GM23338 (cell line): ENCODE results near the gene ROCK2.

Experiments
- CREB1 ChIP-seq: fragments of 250-450 bp; sonication (Bioruptor Pico); IDR thresholded peaks from 2 replicates; pipeline ENCODE4 v1.5.0; 2020; ENCODE audit warnings: low read depth, mild to moderate bottlenecking, moderate library complexity
- CTCF ChIP-seq, 2 experiments: fragments of 200-600 bp in 1 of 2; sonication (generic) in 1 of 2; conservative IDR thresholded peaks; 2 replicates each; pipeline versions ENCODE4 v1.5.1 to v1.6.1; 2016 to 2017; ENCODE audit warnings: antibody characterized with exemption in 2 of 2, low read depth in 2 of 2, mild to moderate bottlenecking in 2 of 2, moderate library complexity in 1 of 2
- ETS1 ChIP-seq: IDR thresholded peaks from 2 replicates; pipeline ENCODE4 v1.6.1; 2016; ENCODE audit warnings: antibody characterized with exemption
- EZH2 ChIP-seq: fragments of 200-600 bp; sonication (generic); IDR thresholded peaks from one replicate; pipeline ENCODE4 v1.8.0; 2017; ENCODE audit warnings: antibody characterized with exemption, mild to moderate bottlenecking, low read depth; ENCODE audit not compliant: unreplicated experiment
- EZH2phosphoT487 ChIP-seq: fragments of 200-600 bp; sonication (generic); IDR thresholded peaks from one replicate; pipeline ENCODE4 v1.8.1; 2018; ENCODE audit warnings: antibody characterized with exemption; ENCODE audit not compliant: unreplicated experiment
- JUNB ChIP-seq: IDR thresholded peaks from one replicate; pipeline ENCODE4 v1.6.1; 2016; ENCODE audit warnings: antibody characterized with exemption; ENCODE audit not compliant: unreplicated experiment
- NANOG ChIP-seq: IDR thresholded peaks from 2 replicates; pipeline ENCODE4 v1.6.1; 2016; ENCODE audit warnings: antibody characterized with exemption, borderline replicate concordance
- POLR2AphosphoS5 ChIP-seq: IDR thresholded peaks from 2 replicates; pipeline ENCODE4 v1.6.1; 2016; ENCODE audit warnings: antibody characterized with exemption, low read depth
- REST ChIP-seq: IDR thresholded peaks from one replicate; pipeline ENCODE4 v1.6.1; 2018; ENCODE audit warnings: antibody characterized with exemption; ENCODE audit not compliant: unreplicated experiment
- STAT1 ChIP-seq: IDR thresholded peaks from one replicate; pipeline ENCODE4 v1.6.1; 2016; ENCODE audit warnings: antibody characterized with exemption; ENCODE audit not compliant: unreplicated experiment
- ZNF114 ChIP-seq: fragments of 250-450 bp; sonication (Bioruptor Pico); IDR thresholded peaks from 2 replicates; pipeline ENCODE4 v1.5.0; 2020; ENCODE audit warnings: mild to moderate bottlenecking, moderate library complexity
- ZNF331 ChIP-seq: fragments of 250-450 bp; sonication (Bioruptor Pico); IDR thresholded peaks from 2 replicates; pipeline ENCODE4 v1.5.0; 2020; ENCODE audit warnings: low read depth, mild to moderate bottlenecking, moderate library complexity
- ZNF462 ChIP-seq: fragments of 250-450 bp; sonication (Bioruptor Pico); IDR thresholded peaks from 2 replicates; pipeline ENCODE4 v1.5.0; 2020; ENCODE audit warnings: mild to moderate bottlenecking, moderate library complexity

- TF ChIP-seq JUNB (no peak), CTCF (conservative IDR thresholded peaks at IDR 0.05; ENCODE audit: low read depth in 2 of 2) (no peak), POLR2AphosphoS5 (no peak), REST (no peak), ZNF114 (CRISPR knock-in tag) (no peak), EZH2phosphoT487 (no peak), ZNF331 (CRISPR knock-in tag) (no peak), STAT1 (no peak), EZH2 (no peak), CREB1 (CRISPR knock-in tag) (no peak), ETS1 (no peak), NANOG (no peak), ZNF462 (CRISPR knock-in tag) (no peak)
These were observed 22.6 kb downstream of the ROCK2 start for GRCh38 chr2:11321847-11322246.
